ENCODE measurements around the gene RPS6KA1. TPM values are rescaled to one million over a fixed set of nuclear protein-coding genes. Genes with fewer than 3 reads are reported as not detected.

The RPS6KA1 gene
- total RNA-seq, 4 donors from 2014 or later, result 10.7 to 37.2 (median 13.5) TPM

- TF ChIP-seq CTCF (IDR thresholded peaks at IDR 0.05), result no peak
- TF ChIP-seq EP300 (IDR thresholded peaks at IDR 0.05), result no peak
- no peak for TF ChIP-seq POLR2A (IDR thresholded peaks at IDR 0.05)
- Histone ChIP-seq H3K27ac (peak overlapping the region; percentile 94 to 99 (median 96)), H3K4me3 (no peak overlapping the region), H3K4me1 (peaks cover 0 to 25% (median 18%) of the 10 kb centered on the region in 4 donors), H3K36me3 (no peaks in the 10 kb centered on the region), H3K9me3 (no peaks in the 10 kb centered on the region), H3K27me3 (no peaks in the 10 kb centered on the region)
- 45 to 50% methylated on average over 3 of the region's 3 CpGs for WGBS, 2 donors
- no peak for DNase-seq (ENCODE audit: low spot score in 2 of 2)
Measured at GRCh38 chr1:26618561-26618960, 89.0 kb downstream of the RPS6KA1 start.

Small RNAs within 50 kb of the gene (small RNA-seq; reads per million reads assigned to genes)
- not detected for gene MIR1976
- gene RF00019, result not detected
- not detected for gene RNU7-29P

Other genes starting within 250 kb of the RPS6KA1 start
- gene SH3BGRL3, start 249.7 kb upstream of the RPS6KA1 start, total RNA-seq, result 10 to 100 TPM; 49.6 to 97.2 (median 56.0) TPM
- gene UBXN11, start 223.1 kb upstream of the RPS6KA1 start, total RNA-seq, result 10 to 100 TPM; 13.8 to 48.3 (median 19.7) TPM
- 1 to 10 TPM in 1 of 4 donors, not detected in 3; 4.8 TPM for gene CD52, start 211.8 kb upstream of the RPS6KA1 start, total RNA-seq
- gene CRYBG2, start 175.6 kb upstream of the RPS6KA1 start, total RNA-seq, result under 1 TPM in 1 of 4 donors, not detected in 3; under 0.01 TPM
- gene ZNF683, start 157.0 kb upstream of the RPS6KA1 start, total RNA-seq, result not detected
- not detected for gene LIN28A, start 118.9 kb upstream of the RPS6KA1 start, total RNA-seq
- gene DHDDS, start 97.4 kb upstream of the RPS6KA1 start, total RNA-seq, result 10 to 100 TPM; 24.7 to 45.4 (median 32.8) TPM
- 100 to 1,000 TPM; 165 to 237 (median 207) TPM for gene HMGN2, start 57.3 kb upstream of the RPS6KA1 start, total RNA-seq
- gene ARID1A, start 166.3 kb downstream of the RPS6KA1 start, total RNA-seq, result 10 to 100 TPM; 49.6 to 90.0 (median 54.3) TPM

Measured in tibial nerve (tissue), 4 donors.